Activated CD4-positive, alpha-beta T cell treated with anti-CD3 and anti-CD28 coated beads for 48 hours (primary cell): Measurements from ENCODE around the gene TRA2B.

ENCODE experiments used
- DNase-seq: peaks from one replicate; pipeline ENCODE4 v3.0.0-alpha.2; 2020

The TRA2B gene

DNA sequence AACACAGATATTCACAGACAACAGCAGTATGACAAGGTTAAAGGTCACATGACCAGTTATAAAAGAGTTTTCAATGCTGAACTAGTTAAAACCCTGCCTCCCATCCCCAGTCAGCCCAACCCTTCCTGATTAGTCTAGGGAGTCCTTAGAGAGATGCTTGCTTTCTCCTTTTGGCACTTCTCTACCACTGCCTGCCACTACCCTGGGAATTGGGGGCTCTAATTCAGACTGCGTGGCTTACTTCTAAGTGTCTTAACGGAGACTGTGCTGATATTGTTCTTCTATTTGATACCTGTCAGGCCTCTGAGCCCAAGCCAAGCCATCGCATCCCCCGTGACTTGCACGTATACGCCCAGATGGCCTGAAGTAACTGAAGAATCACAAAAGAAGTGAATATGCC is 11.7 kb upstream of the TRA2B start:
- DNase-seq, result no peak

DNA sequence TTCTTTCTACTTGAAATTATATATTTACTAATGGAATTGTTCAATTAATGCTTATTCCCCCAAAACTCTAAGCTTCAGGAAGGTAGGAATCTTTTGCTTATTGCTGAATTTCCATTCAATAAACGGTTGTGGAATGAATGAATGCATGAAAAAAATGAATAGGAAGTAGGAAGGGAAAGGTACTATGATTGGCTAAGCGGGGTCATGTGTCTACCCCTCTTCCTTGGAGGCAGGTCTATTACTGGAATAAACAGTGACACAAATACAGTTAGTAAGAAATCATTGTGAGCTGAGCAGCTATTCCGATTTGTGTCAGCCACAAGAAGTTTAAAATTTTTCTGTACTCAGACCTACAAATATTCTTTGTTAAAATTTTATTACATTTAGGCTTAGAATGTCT is 10.5 kb upstream of the TRA2B start:
- DNase-seq, result no peak

- DNase-seq, result no peak
Measured at GRCh38 chr3:185943760-185944106, 5.9 kb upstream of the TRA2B start.

DNA sequence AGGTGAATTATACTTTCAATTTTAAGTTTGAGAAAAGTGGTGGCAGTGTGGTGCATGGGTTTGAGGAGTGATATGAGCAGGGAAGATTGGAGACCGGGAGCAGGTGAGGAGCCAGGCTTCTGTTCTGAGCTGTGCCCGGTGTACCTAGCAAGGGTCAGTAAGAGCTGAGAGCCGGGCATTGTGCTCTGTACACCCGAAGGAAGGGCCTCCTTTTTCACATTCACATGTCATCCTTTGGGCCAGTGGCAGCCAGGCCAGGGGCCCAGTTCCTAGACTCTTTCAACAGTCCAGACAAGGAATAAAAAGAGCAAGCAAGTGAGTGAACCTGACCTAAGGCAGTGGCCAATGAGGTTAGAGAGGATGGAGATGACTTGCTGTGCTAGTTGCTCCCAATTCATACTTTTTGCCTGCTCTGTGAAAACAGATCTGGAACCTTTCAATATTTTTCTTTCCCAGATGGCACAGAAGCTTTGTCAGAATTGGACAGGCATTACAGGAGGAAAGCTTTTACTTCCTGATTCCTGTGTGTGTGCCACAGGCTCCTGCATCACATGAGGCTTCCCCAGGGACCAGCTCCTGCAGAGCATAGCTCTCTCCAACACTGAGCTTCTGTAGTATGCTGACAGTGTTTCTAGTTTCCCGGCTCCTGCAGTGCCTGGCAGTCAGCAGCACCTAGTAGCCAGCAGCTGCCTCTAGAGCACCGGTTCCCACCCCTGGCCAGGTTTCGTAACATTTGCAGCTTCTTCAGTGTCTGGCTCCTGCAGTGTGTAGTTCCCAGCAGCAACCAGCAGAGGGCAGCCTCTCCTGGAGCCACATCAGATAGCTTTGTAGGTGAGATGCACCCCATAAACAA is 5.3 kb upstream of the TRA2B start:
- DNase-seq, result peak; percentile 89

- DNase-seq, result no peak
Measured at GRCh38 chr3:185942396-185942795, 4.6 kb upstream of the TRA2B start.

GRCh38 chr3:185940951-185941350 is 3.1 kb upstream of the TRA2B start:
- no peak for DNase-seq

- DNase-seq, result no peak
Measured at GRCh38 chr3:185939721-185940120, 1.9 kb upstream of the TRA2B start.

GRCh38 chr3:185936814-185937688 is 763 bp downstream of the TRA2B start:
- DNase-seq, result peak; percentile 93

DNA sequence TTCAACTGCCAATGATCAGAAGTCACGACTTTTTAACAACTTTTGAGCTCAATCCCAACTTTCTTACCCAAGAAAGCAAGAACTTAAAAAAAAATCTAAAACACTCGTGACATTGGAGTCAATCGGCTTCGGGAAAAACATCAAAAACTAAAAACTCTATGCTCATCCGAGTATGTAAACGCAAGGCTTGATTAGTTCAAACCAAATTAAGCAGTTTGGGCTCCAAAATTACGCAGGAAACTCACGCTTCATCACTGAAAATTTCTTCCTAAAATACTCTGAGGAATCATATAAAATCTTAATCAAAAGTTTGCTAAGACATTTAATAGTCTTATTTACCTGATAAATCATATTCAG is 1.6 kb downstream of the TRA2B start:
- DNase-seq, result no peak

GRCh38 chr3:185935465-185936272 is 2.1 kb downstream of the TRA2B start:
- no peak for DNase-seq

- no peak for DNase-seq
Measured at GRCh38 chr3:185934767-185935464, 2.9 kb downstream of the TRA2B start.

DNA sequence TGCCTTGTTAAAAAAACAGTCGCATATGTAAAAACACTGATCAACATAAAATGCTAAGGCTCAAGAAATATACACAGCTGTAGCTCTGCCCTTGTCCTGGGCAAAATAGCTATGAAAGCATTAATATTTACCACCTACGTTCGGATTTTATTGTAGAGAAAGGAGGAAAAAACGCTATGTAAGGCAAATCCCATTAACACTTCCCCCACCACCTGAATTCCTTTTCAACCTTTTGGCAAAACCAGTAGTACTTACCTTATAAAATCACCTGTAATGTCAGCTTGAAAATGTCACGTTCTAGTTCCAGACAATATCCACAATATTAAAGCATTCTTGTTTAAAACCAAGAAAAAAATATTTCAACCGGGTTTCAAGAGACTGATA is 3.6 kb downstream of the TRA2B start:
- DNase-seq, result no peak

DNA sequence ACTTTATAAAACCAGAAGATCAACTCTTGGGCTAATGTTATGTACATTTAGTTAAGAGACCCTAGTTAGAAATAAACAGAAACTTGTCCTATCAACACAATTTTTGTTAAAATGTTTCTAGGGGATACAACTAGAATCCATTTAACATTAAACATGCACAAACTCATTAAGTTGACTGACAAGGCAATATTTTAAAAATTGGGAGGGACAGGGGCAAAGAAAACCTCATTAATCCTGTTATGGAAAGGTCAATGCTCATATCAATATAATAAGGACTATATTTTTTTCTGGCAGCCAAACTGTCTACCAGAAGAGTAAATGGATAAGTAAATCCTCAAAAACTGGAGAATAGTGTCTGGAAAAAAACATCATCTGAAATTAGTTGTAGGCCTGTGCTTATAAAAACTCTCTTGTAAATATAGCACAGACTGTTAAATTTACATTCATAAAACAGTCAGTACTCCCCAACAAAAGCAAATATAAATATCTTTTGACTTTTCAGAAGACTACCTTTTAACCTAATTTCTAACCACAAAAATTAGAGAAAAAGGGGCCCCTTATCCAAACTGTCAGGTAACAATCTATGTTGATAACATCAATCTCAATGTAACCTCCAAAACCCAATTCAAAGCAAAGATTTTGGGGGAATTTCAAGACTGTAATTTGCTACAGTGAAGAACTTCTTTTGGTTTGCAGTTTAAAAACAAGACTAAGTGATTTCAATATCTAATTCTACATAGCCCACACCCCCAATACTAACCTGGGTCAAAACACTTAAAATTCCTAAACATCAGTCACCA is 4.2 kb downstream of the TRA2B start:
- DNase-seq, result no peak

GRCh38 chr3:185931777-185932612 is 5.8 kb downstream of the TRA2B start:
- DNase-seq, result no peak

- DNase-seq, result no peak
Measured at GRCh38 chr3:185930393-185931107, 7.3 kb downstream of the TRA2B start.

DNA sequence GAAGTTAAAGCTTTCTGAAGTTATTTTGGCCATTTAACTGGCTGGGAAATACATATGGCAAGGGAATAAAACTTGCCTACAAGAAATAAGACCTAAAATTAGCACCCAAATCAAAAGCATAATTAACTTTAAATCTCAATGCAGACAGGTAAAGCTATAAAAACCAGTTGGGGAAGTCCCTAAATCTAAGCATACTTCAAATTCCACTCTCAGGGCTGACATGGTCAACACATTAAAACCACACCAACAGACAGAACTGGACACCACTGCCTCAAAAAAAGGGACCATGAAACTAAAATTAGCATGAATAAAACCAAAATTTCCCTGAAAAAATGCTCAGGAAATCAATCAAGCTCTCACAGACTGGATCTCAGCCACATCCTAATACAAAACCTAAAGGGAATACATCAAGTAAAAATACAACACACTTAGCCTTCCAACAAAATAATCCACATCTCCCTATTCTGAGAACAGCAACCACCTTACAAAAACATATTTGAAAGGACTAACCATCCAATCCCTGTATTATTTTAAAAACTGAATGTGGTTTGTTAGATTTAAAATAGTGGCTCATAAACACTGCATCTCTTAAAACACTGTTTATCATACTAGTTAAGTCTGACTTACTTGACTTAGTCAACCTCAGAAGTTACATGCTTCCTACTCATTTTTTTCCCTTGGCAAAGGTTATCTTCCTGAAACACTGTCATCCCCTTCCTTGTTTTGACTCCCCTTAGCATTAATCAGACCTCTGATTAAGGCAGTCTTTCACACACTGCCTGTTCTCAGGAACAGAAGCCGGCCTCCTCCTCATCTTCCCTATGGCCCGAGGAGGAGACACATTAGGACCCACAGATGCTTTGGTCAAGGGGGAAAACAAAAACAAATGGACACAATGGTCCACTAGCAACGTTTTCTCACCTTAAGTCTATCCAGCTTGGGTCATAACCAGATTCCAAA is 8.3 kb downstream of the TRA2B start:
- DNase-seq, result no peak

- no peak for DNase-seq
Measured at GRCh38 chr3:185928496-185928895, 9.3 kb downstream of the TRA2B start.

DNA sequence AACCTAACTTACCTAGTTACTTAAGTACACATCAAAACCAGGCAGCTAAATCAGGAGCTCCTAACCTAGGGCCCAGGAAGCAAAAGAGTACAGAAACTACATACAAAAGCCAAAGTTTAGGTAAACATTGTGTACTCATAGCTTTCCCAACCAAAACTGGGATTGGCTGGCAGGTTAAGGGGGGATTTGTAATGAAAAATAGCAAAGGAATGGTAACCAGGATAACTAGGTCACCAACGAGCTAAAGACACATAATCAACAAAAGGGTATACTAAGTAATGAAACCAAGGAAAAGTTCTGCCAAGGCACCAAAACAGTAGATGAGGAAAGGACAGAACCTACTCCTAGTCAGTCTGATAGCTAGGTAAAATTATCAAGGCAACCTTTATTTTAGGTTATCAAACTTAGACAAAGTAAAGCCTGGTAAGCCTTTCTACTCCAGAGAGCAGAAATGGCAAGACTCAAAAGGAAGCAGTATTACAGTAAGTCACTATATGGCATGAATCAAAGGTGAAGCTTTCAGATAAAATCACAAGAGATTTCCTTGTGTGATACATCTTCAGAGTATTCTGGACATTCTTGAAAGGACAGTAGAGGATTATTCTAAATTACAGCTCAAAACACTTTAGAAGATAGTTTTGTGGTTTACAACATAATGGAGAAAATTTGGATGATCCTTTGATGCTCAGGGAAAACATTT is 10.2 kb downstream of the TRA2B start:
- no peak for DNase-seq
